ENCODE data around the gene MFN2.

MFN2 gene

GRCh38 chr1:12052997-12053686 is 72.9 kb downstream of the MFN2 start:
- DNase-seq: no peak

GRCh38 chr1:12053752-12054548 is 73.7 kb downstream of the MFN2 start:
- no peak for DNase-seq

- DNase-seq: no peak
Measured at GRCh38 chr1:12055259-12055658, 75.0 kb downstream of the MFN2 start.

DNA sequence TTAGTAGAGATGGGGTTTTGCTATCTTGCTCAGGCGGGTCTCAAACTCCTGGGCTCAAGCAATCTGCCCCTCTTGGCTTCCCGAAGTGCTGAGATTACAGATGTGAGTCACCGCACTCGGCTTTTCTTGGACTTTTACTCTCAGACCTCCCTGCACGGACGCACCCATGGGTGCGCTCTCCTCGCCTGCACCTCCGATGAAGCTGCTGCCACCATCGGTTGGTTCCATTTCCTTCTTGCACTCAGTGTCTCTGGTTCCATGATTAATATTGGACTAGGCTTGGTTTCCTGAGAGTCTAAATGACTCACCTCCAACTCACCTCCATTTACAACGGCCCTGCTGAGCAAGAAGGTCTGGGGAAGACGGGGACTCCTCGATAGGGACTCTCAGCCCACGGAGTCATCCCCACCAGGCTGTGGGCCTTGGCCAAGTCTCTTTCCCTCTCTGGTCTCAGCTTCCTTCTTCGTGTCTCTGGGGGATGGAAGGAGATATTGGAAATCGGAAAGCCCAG is 76.1 kb downstream of the MFN2 start:
- DNase-seq: no peak

GRCh38 chr1:12057382-12057781 is 77.1 kb downstream of the MFN2 start:
- no peak for DNase-seq

DNA sequence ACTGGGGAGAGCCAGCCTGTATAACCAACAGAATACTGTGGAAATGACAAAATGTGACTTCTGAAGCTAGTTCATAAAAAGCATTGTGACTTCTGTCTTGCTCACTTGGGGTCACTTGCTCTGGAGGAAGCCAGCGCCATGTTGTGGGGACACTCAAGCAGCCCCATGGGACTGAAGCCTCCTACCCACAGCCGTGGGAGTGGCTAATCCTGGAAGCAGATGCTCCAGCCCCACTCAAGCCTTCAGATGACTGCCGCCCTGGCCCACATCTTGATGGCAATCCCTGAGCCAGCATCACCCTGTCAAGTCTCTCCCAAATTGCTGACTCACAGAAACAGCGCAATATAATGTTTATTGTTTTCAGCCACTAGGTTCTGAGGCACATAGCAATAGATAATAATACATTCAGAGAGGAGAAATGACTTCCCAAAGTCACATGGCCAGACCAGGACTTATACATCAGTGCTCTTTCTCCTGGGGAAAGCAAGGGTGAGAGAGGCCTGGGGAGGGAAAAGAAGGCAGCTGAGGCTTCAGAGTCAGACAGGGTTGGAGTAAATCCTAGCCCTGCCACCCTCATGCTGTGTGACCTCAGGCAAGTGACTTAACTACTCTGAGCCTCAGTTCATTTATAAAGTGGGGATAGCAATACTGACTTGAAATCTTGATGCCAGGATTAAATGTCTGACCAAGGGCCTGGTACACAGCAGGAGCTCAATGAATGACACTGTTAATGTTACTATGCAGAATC is 77.9 kb downstream of the MFN2 start:
- no peak for DNase-seq

DNA sequence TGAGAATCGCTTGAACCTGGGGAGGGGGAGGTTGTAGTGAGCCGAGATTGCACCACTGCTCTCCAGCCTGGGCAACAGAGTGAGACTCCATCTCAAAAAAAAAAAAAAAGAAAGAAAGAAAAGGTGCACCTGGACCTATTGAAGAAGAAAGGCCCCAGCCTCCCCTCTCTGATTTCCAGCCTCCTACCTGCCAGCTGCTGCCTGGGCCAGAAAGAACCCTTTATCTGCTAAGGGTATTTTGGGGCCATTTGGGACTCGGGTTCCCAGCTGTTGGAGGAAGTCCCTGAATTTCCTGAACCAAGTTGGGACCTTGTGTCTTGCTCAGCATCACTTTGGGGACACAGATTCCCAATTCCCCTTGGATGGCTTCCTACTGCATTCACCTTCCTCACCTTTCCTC is 79.0 kb downstream of the MFN2 start:
- DNase-seq: no peak

DNA sequence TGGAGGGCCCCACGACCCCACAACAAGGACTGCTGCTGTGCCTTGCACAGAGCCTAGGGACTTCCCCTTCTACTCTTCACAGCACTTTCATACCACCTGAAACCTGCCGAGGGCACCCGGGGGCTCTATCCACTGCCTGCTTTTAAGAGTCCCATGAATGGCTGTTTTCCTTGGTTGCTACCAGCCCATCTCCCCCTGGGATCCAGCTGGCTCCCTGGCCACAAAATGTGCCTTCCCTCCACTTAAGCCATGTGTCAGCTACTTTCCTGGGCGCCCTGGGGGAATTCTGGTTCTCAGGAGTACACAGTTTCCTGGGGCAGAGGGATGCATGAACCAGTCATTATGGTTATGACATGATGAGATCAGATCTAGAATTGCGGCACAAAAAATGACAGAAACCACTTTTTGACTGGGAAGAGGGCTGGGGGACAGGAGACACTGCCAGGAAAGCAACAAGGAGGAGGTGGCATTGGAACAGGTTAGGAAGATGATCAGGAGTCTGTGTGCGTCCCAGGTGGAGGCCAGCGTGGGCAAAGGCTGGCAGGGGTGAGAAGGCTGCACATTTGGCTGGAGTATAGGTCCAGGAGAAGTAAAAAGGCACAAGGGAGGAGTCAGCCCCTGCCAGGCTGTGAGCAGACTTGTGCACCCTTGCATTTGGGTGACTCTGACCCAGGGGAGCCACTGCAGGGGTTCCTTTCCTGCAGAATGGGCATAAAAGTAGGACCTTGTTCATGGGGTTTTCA is 79.6 kb downstream of the MFN2 start:
- DNase-seq: no peak

DNA sequence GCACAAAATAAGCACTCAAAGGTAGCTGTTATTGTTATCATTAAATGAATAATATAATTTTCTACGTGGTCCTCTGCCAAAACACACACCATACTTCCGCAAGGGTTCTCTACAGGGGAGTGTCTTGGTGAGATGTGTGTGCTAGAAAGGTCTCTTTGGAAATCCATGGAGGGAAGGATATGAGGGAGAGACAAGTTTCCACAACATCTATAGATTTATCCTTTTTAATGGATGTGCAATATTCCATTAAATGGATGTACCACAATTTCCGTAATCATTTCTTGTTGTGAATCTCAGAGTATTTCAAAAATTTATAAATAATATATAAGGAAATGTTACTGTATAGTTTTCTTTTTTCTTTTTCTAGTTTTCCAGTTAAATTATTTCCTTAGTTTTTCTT is 80.3 kb downstream of the MFN2 start:
- DNase-seq: no peak
